Ascending aorta (tissue), 2 donors: ENCODE measurements around the gene SSH3. TPM values are rescaled to one million over a fixed set of nuclear protein-coding genes. Genes with fewer than 3 reads are reported as not detected.

Experiments used
- DNase-seq, 2 donors: peaks; one replicate each; pipeline ENCODE4 v3.0.0-alpha.2; 2019; ENCODE audit warnings: low spot score in 2 of 2
- H3K27ac ChIP-seq, 2 donors: fragments of 200-600 bp; sonication (generic); one replicate each; pipeline ENCODE4 v1.5.1; 2016 to 2017; ENCODE audit warnings: mild to moderate bottlenecking in 1 of 2
- H3K27me3 ChIP-seq: fragments of 200-600 bp; sonication (generic); one replicate; pipeline ENCODE4 v1.5.1; 2017
- H3K36me3 ChIP-seq, 2 donors: fragments of 200-600 bp; sonication (generic); one replicate each; pipeline ENCODE4 v1.5.1; 2016
- H3K4me1 ChIP-seq, 2 donors: fragments of 200-600 bp; sonication (generic); one replicate each; pipeline ENCODE4 v1.5.1; 2016 to 2017; ENCODE audit warnings: mild to moderate bottlenecking in 1 of 2
- H3K4me3 ChIP-seq, 2 donors: fragments of 200-600 bp; sonication (generic); one replicate each; pipeline ENCODE4 v1.5.1; 2016 to 2017; ENCODE audit warnings: mild to moderate bottlenecking in 1 of 2
- H3K9me3 ChIP-seq, 2 donors: fragments of 200-600 bp; sonication (generic); one replicate each; pipeline ENCODE4 v1.5.1; 2016
- intact Hi-C: fragments of 100-400 bp; cut with DNase I; formaldehyde crosslinking; loops from one replicate; pipeline ENCODE4 v1.15.1; 2023
- total RNA-seq: library from RNA; depleted of rRNA; stranded (reverse); fragments of >200 nt; gene quantifications from one replicate; pipeline ENCODE4 v1.1.0, GENCODE V29; 2016
- TF ChIP-seq, protein P1 (sequence below), 3 experiments: fragments of 200-600 bp in 2 of 3; fragments of 450-650 bp in 1 of 3; sonication (generic) in 2 of 3; IDR thresholded peaks; one replicate each; pipeline ENCODE4 v1.5.1; 2016 to 2019; ENCODE audit warnings: antibody characterized with exemption in 3 of 3, mild to moderate bottlenecking in 1 of 3, moderate library complexity in 1 of 3

Gene SSH3
- total RNA-seq, 1 donor from 2014 or later = 30.9 TPM

GRCh38 chr11:67287355-67288197 is 15.8 kb upstream of the SSH3 start:
- DNase-seq = no peak
- peaks cover 41 to 54% of the 10 kb centered on the region in 2 donors for H3K36me3 ChIP-seq
- intact Hi-C loops = loop anchor here (2.0 kb wide), 2 partner anchors 15 to 47 kb away; partner anchors contain the start of gene SSH3
- no peaks in the 10 kb centered on the region for H3K27me3 ChIP-seq
- H3K9me3 ChIP-seq = no peaks in the 10 kb centered on the region
- H3K4me1 ChIP-seq = peaks cover 14 to 38% of the 10 kb centered on the region in 2 donors
- peak overlapping the region in 1 of 2 donors; percentile 76 for H3K4me3 ChIP-seq
- TF ChIP-seq, protein P1, sequence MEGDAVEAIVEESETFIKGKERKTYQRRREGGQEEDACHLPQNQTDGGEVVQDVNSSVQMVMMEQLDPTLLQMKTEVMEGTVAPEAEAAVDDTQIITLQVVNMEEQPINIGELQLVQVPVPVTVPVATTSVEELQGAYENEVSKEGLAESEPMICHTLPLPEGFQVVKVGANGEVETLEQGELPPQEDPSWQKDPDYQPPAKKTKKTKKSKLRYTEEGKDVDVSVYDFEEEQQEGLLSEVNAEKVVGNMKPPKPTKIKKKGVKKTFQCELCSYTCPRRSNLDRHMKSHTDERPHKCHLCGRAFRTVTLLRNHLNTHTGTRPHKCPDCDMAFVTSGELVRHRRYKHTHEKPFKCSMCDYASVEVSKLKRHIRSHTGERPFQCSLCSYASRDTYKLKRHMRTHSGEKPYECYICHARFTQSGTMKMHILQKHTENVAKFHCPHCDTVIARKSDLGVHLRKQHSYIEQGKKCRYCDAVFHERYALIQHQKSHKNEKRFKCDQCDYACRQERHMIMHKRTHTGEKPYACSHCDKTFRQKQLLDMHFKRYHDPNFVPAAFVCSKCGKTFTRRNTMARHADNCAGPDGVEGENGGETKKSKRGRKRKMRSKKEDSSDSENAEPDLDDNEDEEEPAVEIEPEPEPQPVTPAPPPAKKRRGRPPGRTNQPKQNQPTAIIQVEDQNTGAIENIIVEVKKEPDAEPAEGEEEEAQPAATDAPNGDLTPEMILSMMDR (IDR thresholded peaks at IDR 0.05) = no peak
- peak overlapping the region; percentile 91 to 98 for H3K27ac ChIP-seq

DNA sequence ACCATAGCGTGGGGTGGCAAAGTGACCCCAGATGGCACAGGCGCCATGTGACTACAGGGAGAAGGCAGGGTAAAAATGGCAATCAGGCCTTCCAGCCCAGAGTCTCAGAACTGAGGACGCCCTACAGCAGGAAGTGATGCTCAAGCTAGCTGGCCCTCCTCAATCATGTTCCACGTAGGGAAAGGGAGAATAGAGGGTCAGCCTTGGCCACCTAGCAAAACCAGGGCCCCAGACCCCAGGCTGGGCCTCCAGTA is 15.2 kb upstream of the SSH3 start:
- TF ChIP-seq, protein P1 (IDR thresholded peaks at IDR 0.05) = no peak
- intact Hi-C loops = loop anchor here (2.0 kb wide), 2 partner anchors 15 to 47 kb away; partner anchors contain the start of gene SSH3
- H3K27ac ChIP-seq = peak overlapping the region; percentile 91 to 98
- H3K9me3 ChIP-seq = no peaks in the 10 kb centered on the region
- no peaks in the 10 kb centered on the region for H3K27me3 ChIP-seq
- H3K4me1 ChIP-seq = peaks cover 14 to 38% of the 10 kb centered on the region in 2 donors
- H3K36me3 ChIP-seq = peaks cover 35 to 49% of the 10 kb centered on the region in 2 donors
- no peak for DNase-seq
- H3K4me3 ChIP-seq = peak overlapping the region; percentile 76 to 87

GRCh38 chr11:67288452-67289225 is 14.7 kb upstream of the SSH3 start:
- TF ChIP-seq, protein P1 (IDR thresholded peaks at IDR 0.05) = peak in 2 of 3 experiments; percentile 24 to 44
- Histone ChIP-seq H3K27me3 (no peaks in the 10 kb centered on the region), H3K4me1 (peaks cover 14 to 38% of the 10 kb centered on the region in 2 donors), H3K27ac (peak overlapping the region; percentile 91 to 98), H3K36me3 (peaks cover 30 to 44% of the 10 kb centered on the region in 2 donors), H3K9me3 (no peaks in the 10 kb centered on the region), H3K4me3 (peak overlapping the region; percentile 76 to 87)
- DNase-seq = peak; percentile 65 to 95
- intact Hi-C loops = loop anchor here (1.0 to 2.0 kb wide), 5 partner anchors 11 to 48 kb away; partner anchors contain the start of genes GRK2 and SSH3

DNA sequence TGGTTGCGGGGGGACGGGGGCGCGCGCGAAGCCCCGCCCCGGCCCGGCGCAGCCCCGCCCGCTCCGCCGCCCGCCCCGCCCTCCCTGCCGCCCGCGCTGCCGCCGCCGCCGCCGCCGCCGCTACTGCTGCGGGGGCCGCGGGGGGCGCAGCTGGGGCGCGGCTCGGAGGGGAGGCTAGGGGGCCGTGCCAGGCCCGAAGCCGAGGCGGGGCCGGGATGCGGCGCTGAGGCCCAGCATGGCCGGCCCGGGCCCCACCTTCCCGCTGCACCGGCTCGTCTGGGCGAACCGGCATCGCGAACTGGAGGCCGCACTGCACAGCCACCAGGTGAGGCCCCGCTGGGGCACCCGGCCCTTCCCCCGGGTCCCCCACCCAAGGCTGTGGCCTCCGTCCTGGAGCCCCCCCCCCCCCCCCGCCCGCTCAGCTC is 14.1 kb upstream of the SSH3 start, which contains the start of gene ANKRD13D:
Gene ANKRD13D, plus strand, starts transcription at position 78 of the 425 bp plus-strand sequence. Its CDS starts 158 bp downstream, at position 236.
- peaks cover 14 to 38% of the 10 kb centered on the region in 2 donors for H3K4me1 ChIP-seq
- peaks cover 24 to 43% of the 10 kb centered on the region in 2 donors for H3K36me3 ChIP-seq
- peak within 1 kb of the TSS; percentile 76 to 87 for H3K4me3 ChIP-seq
- H3K27me3 ChIP-seq = no peaks in the 10 kb centered on the region
- H3K27ac ChIP-seq = peak within 1 kb of the TSS; percentile 91 to 98
- intact Hi-C loops = loop anchor here (1.0 to 2.0 kb wide), 5 partner anchors 12 to 48 kb away; partner anchors contain the start of genes GRK2 and SSH3
- no peak for DNase-seq
- TF ChIP-seq, protein P1 (IDR thresholded peaks at IDR 0.05) = no peak
- no peaks in the 10 kb centered on the region for H3K9me3 ChIP-seq

DNA sequence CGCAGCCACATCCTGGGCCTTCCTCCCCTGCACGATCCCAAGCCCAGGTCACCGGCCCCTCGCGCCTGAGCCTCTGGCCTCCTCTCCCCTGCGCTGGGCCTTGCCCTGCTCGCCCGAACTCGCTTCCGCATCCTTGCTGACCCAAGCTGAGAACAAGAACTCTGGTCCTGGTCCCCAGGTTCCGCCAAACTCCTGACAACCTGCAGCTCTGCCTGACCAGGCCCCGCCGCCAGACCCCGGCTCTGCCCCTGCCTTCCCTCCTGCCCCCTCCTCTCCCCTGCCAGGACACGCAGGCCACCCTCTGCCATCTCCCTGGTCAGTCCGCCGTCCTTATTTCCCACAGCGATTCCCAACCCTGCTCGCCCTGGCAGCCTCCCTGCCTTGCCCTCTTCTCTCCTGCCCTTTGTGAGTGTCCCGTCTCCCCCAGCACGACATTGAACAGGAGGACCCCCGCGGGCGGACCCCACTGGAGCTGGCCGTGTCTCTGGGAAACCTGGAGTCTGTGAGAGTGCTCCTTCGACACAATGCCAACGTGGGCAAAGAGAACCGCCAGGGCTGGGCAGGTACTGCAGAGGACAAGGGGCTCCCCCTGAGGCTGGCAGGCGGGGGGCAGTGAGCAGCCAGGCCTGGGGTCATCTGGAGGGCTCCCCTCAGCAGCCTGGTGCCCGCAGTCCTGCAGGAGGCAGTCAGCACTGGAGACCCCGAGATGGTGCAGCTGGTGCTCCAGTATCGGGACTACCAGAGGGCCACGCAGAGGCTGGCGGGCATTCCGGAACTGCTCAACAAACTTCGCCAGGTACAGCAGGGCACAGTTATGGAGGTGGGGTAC is 13.5 kb upstream of the SSH3 start:
- Histone ChIP-seq H3K36me3 (peaks cover 19 to 41% of the 10 kb centered on the region in 2 donors), H3K27me3 (no peaks in the 10 kb centered on the region), H3K27ac (peak overlapping the region; percentile 91 to 98), H3K9me3 (no peaks in the 10 kb centered on the region), H3K4me3 (peak overlapping the region; percentile 76 to 87), H3K4me1 (peaks cover 14 to 38% of the 10 kb centered on the region in 2 donors)
- no peak for DNase-seq
- intact Hi-C loops = loop anchor here (1.0 to 2.0 kb wide), 5 partner anchors 13 to 49 kb away; partner anchors contain the start of genes GRK2 and SSH3
- TF ChIP-seq, protein P1 (IDR thresholded peaks at IDR 0.05) = no peak
